NB4 (cell line): Measurements from ENCODE around the gene ANXA6.

Experiments used
- MYC ChIP-seq: IDR thresholded peaks from 2 replicates; pipeline ENCODE4 v1.6.1; 2011; ENCODE audit warnings: low read depth, low read length
- POLR2A ChIP-seq: IDR thresholded peaks from 2 replicates; pipeline ENCODE4 v1.6.1; 2011; ENCODE audit warnings: mild to moderate bottlenecking; ENCODE audit not compliant: insufficient read length; ENCODE audit errors: extremely low read depth
- TF ChIP-seq, protein P1 (sequence below): IDR thresholded peaks from one replicate; pipeline ENCODE4 v1.5.1; 2012; ENCODE audit warnings: low read depth, low read length
- TF ChIP-seq, protein P2 (sequence below): IDR thresholded peaks from 2 replicates; pipeline ENCODE4 v1.6.1; 2011; ENCODE audit warnings: low read depth, low read length

DNA sequence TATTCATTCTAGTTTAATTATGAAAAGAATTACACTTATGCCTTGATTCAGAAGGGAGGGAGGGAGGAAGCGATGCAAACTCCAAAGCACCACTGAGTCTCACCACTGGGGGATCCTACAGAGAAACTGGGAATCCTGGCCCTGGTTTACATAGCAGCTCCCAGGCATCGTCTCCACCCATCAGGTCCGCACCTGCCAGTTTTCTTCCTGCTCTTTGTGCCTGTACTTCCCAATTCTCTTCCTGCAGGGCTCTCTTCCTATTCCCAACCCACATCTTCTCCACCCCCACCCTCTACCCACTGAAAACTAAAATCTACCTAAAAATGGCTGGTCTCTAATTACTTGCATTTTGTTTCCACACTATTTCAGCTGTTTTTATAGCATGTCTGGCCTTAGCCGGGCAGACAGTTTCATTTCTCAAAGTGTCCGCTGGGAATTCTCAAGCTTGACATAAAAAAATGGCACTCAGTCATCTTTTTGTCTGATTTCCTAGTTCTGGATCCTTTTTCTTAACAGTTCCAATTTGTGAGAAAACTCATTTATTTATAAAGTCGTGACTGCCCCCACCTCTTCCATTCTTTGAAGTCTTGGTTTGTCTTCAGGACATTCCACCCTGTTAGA lies 75.2 kb downstream of the ANXA6 start:
- TF ChIP-seq MYC (no peak), POLR2A (no peak)
- TF ChIP-seq, protein P1, sequence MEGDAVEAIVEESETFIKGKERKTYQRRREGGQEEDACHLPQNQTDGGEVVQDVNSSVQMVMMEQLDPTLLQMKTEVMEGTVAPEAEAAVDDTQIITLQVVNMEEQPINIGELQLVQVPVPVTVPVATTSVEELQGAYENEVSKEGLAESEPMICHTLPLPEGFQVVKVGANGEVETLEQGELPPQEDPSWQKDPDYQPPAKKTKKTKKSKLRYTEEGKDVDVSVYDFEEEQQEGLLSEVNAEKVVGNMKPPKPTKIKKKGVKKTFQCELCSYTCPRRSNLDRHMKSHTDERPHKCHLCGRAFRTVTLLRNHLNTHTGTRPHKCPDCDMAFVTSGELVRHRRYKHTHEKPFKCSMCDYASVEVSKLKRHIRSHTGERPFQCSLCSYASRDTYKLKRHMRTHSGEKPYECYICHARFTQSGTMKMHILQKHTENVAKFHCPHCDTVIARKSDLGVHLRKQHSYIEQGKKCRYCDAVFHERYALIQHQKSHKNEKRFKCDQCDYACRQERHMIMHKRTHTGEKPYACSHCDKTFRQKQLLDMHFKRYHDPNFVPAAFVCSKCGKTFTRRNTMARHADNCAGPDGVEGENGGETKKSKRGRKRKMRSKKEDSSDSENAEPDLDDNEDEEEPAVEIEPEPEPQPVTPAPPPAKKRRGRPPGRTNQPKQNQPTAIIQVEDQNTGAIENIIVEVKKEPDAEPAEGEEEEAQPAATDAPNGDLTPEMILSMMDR = no peak
- TF ChIP-seq, protein P2, sequence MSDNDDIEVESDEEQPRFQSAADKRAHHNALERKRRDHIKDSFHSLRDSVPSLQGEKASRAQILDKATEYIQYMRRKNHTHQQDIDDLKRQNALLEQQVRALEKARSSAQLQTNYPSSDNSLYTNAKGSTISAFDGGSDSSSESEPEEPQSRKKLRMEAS = no peak
